ENCODE data around the gene DUSP3.
A peak's percentile ranks its signal among the peaks of the same experiment; 100 is the strongest.

DUSP3 gene

DNA sequence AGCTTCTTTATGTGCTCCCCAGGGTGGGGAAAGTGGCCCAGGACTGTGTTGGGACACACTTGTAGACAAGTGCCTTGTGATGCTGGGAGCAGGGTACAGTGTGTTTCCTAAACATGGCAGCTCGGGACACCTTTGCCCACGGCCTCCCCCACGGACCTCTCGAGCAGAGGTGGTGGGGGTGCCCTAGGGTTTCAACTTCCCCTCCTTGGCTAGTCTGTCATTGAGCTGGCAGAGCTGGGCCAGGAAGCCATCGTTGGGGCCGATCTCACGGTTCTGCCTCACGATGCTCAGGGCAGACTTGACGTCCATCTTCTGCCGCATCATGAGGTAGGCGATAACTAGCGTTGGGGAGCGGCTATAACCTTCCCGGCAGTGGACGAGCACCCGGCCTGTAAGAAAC, 9.4 kb downstream of the DUSP3 start:
- DNase-seq = no peak

- no peak for DNase-seq
Measured at GRCh38 chr17:43768943-43769342, 9.8 kb downstream of the DUSP3 start.

DNA sequence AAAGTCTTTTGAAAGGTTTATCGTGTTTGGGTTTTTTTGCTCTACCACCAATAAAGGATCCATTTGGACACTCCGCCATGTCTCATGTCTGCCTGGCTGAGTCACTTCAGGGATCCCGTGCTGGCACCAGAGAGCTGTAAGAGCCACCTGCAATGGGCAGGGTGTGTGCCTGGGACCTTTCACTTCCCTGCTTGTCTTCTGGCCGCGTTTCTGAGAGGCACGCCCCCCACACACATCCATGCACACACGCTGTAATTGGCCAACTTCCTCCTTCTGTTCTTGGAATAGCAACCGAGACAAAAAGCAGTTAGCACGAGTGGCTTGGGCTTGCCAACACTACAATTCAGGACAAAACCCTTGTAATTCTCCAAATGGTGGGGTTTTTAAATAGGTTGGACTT, 10.4 kb downstream of the DUSP3 start:
- DNase-seq = no peak

- DNase-seq = no peak
Measured at GRCh38 chr17:43767713-43768059, 11.1 kb downstream of the DUSP3 start.

GRCh38 chr17:43767053-43767712, 11.6 kb downstream of the DUSP3 start:
- DNase-seq = no peak

DNA sequence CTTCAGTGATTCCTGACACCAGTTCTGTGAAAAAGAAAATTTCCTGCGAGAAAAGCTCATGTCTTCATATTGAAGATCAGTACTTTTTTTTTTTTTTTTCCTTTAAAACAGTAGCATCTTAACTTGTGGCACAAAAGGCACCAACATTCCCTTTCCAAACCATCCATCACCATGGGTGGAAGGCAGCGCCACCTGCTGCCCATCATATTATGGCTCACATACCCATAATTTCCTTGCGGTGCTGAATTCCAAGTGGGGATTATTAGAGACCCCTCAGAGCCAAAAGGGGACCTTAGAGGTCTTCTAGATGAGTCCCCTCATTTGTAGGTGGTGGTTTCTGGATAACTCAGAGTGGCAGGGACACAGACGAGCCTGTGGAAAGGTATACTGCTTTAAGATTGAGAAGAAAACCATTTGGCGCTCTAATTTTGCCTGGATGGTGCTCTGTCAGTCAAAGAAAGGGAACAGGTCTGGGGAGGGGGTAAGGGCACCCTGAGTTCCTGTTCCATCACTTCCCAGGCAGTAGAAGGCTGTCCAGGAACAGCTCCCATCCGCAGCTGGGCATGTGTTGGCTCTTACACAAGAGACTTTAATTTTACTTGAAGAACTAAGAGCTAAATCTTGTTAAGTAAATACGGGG, 12.2 kb downstream of the DUSP3 start:
- DNase-seq = no peak

- DNase-seq = peak; percentile 82
Measured at GRCh38 chr17:43760254-43760852, 18.4 kb downstream of the DUSP3 start.

DNA sequence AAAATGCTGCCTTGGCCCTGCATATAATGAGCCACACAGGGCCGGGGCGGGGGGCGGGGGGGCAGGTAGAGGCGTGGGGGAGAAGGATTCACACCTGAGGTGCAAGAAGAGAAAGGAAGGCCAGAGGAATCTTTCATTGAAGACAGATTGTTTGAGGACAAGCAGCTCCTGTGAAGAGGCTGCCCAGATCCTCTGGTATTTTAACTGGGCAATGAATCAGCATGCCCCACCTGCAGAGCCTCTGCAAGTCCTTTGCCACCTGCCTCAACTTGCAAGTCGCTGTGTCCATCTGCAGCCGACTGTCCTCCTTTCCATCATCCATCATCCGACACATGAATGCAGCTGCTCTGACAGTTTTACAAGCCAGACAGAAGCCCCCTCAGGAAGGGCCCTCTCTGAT, 18.9 kb downstream of the DUSP3 start:
- DNase-seq = no peak

GRCh38 chr17:43758497-43759174, 20.1 kb downstream of the DUSP3 start, which contains the start of gene SOST:
Gene SOST, minus strand, starts transcription at chr17:43758791. Its CDS starts 50 bp downstream, at chr17:43758741.
- peak; percentile 57 for DNase-seq

- no peak for DNase-seq
Measured at GRCh38 chr17:43758086-43758485, 20.7 kb downstream of the DUSP3 start.

GRCh38 chr17:43757171-43757660, 21.6 kb downstream of the DUSP3 start:
- no peak for DNase-seq

- DNase-seq = no peak
Measured at GRCh38 chr17:43756201-43756600, 22.6 kb downstream of the DUSP3 start.

DNA sequence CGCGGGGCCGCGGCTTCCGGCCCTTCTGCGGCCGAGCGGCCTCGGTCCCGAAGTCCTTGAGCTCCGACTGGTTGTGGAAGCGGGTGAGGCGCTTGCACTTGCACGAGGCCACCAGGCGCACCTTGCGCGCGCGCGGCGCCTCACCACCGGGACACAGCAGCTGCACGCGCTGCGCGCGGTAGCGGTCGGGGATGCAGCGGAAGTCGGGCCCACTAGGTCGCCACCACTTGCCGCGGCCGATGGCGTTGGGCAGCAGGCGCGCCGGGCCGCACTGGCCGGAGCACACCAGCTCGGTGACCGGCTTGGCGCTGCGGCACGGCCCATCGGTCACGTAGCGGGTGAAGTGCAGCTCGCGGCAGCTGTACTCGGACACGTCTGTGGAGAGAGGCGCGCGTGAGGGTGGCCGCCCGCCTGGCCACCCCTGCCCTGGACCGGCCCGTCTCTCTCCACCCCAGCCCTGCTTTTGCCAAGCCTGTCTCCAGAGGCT, 23.3 kb downstream of the DUSP3 start:
- DNase-seq = peak; percentile 73

GRCh38 chr17:43754947-43755346, 23.8 kb downstream of the DUSP3 start:
- DNase-seq = no peak

- no peak for DNase-seq
Measured at GRCh38 chr17:43753493-43754129, 25.2 kb downstream of the DUSP3 start.

GRCh38 chr17:43750153-43750552, 28.6 kb downstream of the DUSP3 start:
- no peak for DNase-seq

GRCh38 chr17:43745541-43745940, 33.2 kb downstream of the DUSP3 start:
- DNase-seq = no peak

GRCh38 chr17:43741636-43742035, 37.1 kb downstream of the DUSP3 start:
- no peak for DNase-seq

GRCh38 chr17:43740541-43740940, 38.2 kb downstream of the DUSP3 start:
- DNase-seq = no peak

GRCh38 chr17:43737722-43738121, 41.1 kb downstream of the DUSP3 start:
- no peak for DNase-seq

- DNase-seq = no peak
Measured at GRCh38 chr17:43736389-43736788, 42.4 kb downstream of the DUSP3 start.

GRCh38 chr17:43734376-43734775, 44.4 kb downstream of the DUSP3 start:
- no peak for DNase-seq

GRCh38 chr17:43733956-43734355, 44.8 kb downstream of the DUSP3 start:
- no peak for DNase-seq

All from right kidney (tissue), 1 donor.